K562 (cell line): ENCODE results near the gene PRSS53. TPM values are rescaled to one million over a fixed set of nuclear protein-coding genes. Genes with fewer than 3 reads are reported as not detected.

Experiments used
- ADNP ChIP-seq: fragments of 200-800 bp; sonication (Bioruptor generic); IDR thresholded peaks from 2 replicates; pipeline ENCODE4 v1.6.1; 2016; ENCODE audit warnings: missing genetic modification characterization, missing compliant biosample characterization
- BDP1 ChIP-seq: IDR thresholded peaks from 3 replicates; pipeline ENCODE4 v1.6.1; 2011; ENCODE audit not compliant: insufficient read length, insufficient read depth
- CEBPG ChIP-seq, 3 experiments: fragments of 200-800 bp in 1 of 3; sonication (Bioruptor generic) in 1 of 3; sonication (generic) in 1 of 3; formaldehyde crosslinking in 1 of 3; IDR thresholded peaks in 2 of 3; conservative IDR thresholded peaks in 1 of 3; 2 replicates each; pipeline versions ENCODE4 v1.6.1 to v1.8.0; 2016 to 2022; ENCODE audit warnings: missing compliant biosample characterization in 2 of 3, missing genetic modification characterization in 2 of 3, mild to moderate bottlenecking in 1 of 3, missing genetic modification reagents in 1 of 3
- EHMT2 ChIP-seq: fragments of 450-650 bp; IDR thresholded peaks from 2 replicates; pipeline ENCODE4 v1.6.1; 2018; ENCODE audit warnings: antibody characterized with exemption
- FUS ChIP-seq: fragments of 200-400 bp; formaldehyde crosslinking; optimal IDR thresholded peaks from 2 replicates; pipeline ENCODE3; 2017; ENCODE audit warnings: low read depth, low read length
- HNRNPUL1 ChIP-seq: fragments of 200-400 bp; formaldehyde crosslinking; IDR thresholded peaks from 2 replicates; pipeline ENCODE4 v1.6.1; 2017; ENCODE audit warnings: low read length
- MEF2A ChIP-seq: IDR thresholded peaks from 2 replicates; pipeline ENCODE4 v1.6.1; 2011; ENCODE audit warnings: low read depth, mild to moderate bottlenecking, low read length, moderate library complexity; ENCODE audit not compliant: control insufficient read depth
- PPARD ChIP-seq: fragments of 250-450 bp; sonication (Bioruptor Pico); IDR thresholded peaks from 2 replicates; pipeline ENCODE4 v1.8.0; 2022; ENCODE audit warnings: inconsistent platforms, mild to moderate bottlenecking, moderate library complexity
- PRMT5 ChIP-seq: sonication (generic); formaldehyde crosslinking; IDR thresholded peaks from 2 replicates; pipeline ENCODE4 v1.5.0; 2020; ENCODE audit warnings: missing genetic modification reagents
- SLC30A9 ChIP-seq: fragments of 250-450 bp; sonication (Bioruptor Pico); IDR thresholded peaks from 2 replicates; pipeline ENCODE4 v1.8.0; 2022; ENCODE audit warnings: mild to moderate bottlenecking, moderate library complexity
- SMAD3 ChIP-seq: fragments of 450-650 bp; formaldehyde crosslinking; conservative IDR thresholded peaks from 2 replicates; pipeline ENCODE4 v1.4.0; 2020; ENCODE audit warnings: mild to moderate bottlenecking
- TCF15 ChIP-seq: fragments of 250-450 bp; sonication (Bioruptor Pico); IDR thresholded peaks from 2 replicates; pipeline ENCODE4 v1.8.0; 2022; ENCODE audit warnings: moderate library complexity, mild to moderate bottlenecking, inconsistent platforms
- TGIF2 ChIP-seq: sonication (generic); formaldehyde crosslinking; IDR thresholded peaks from 2 replicates; pipeline ENCODE4 v1.8.1; 2022; ENCODE audit warnings: mild to moderate bottlenecking, missing genetic modification reagents, moderate library complexity
- ZBTB1 ChIP-seq: sonication (generic); formaldehyde crosslinking; IDR thresholded peaks from 2 replicates; pipeline ENCODE4 v1.8.1; 2023; ENCODE audit warnings: missing genetic modification reagents, low read depth, mild to moderate bottlenecking, borderline replicate concordance
- ZBTB43 ChIP-seq: sonication (generic); formaldehyde crosslinking; IDR thresholded peaks from 2 replicates; pipeline ENCODE4 v1.8.0; 2023; ENCODE audit warnings: mild to moderate bottlenecking, missing genetic modification reagents
- ZNF174 ChIP-seq: fragments of 250-450 bp; sonication (Bioruptor Pico); IDR thresholded peaks from 2 replicates; pipeline ENCODE4 v1.4.0; 2020; ENCODE audit warnings: mild to moderate bottlenecking
- ZNF217 ChIP-seq: sonication (generic); formaldehyde crosslinking; IDR thresholded peaks from 2 replicates; pipeline ENCODE4 v1.8.0; 2022; ENCODE audit warnings: mild to moderate bottlenecking, missing genetic modification reagents
- ZNF263 ChIP-seq: sonication (generic); formaldehyde crosslinking; IDR thresholded peaks from 2 replicates; pipeline ENCODE4 v1.8.0; 2022; ENCODE audit warnings: mild to moderate bottlenecking, missing genetic modification reagents, borderline replicate concordance
- ZNF280B ChIP-seq: fragments of 250-450 bp; sonication (Bioruptor Pico); IDR thresholded peaks from 2 replicates; pipeline ENCODE4 v1.5.1; 2021; ENCODE audit warnings: mild to moderate bottlenecking
- ZNF507 ChIP-seq: conservative IDR thresholded peaks from 2 replicates; pipeline ENCODE4 v1.6.1; 2017; ENCODE audit warnings: missing genetic modification characterization, missing compliant biosample characterization
- polyA plus RNA-seq, 8 experiments: library from polyadenylated mRNA; depleted of rRNA in 4 of 8; stranded (reverse) in 5 of 8; unstranded in 3 of 8; fragments of >200 nt; fragmentation: Nextera tagmentation in 2 of 8; fragmentation: Illumina TruSeq in 1 of 8; extraction: Ambion mirVana in 2 of 8; extraction: Trizol in 1 of 8; gene quantifications; 2 replicates each; pipeline versions ENCODE4 v1.2.1 to v1.2.3, GENCODE V29; 2011 to 2014; ENCODE audit warnings: inconsistent platforms in 1 of 8, missing spikeins in 1 of 8
- total RNA-seq, 7 experiments: library from RNA; depleted of rRNA in 6 of 7; stranded (reverse); fragments of >200 nt in 6 of 7; fragmentation: Illumina TruSeq in 2 of 7; extraction: Trizol in 2 of 7; gene quantifications; 2 replicates each; pipeline versions ENCODE4 v1.2.1 to v1.2.3, GENCODE V29; 2011 to 2021; ENCODE audit warnings: low replicate concordance in 1 of 7

PRSS53 gene
- total and polyA plus RNA-seq, 9 of the 15 experiments (the other 6 are each of a cell fraction or from before 2014, with no cell fraction given), result 0.40 to 1.9 (median 0.78) TPM; not detected in 2

GRCh38 chr16:31134625-31135534 lies 46.1 kb upstream of the PRSS53 start (continued):
- no peak for TF ChIP-seq MEF2A
- no peak for TF ChIP-seq ZNF280B (CRISPR knock-in tag)
- no peak for TF ChIP-seq SLC30A9
- no peak for TF ChIP-seq BDP1
- no peak for TF ChIP-seq ZNF174 (CRISPR knock-in tag)
- TF ChIP-seq SMAD3 (CRISPR knock-in tag), result no peak
- TF ChIP-seq ZBTB1 (CRISPR knock-in tag), result no peak
- TF ChIP-seq ZBTB43 (CRISPR knock-in tag), result no peak
- no peak for TF ChIP-seq PPARD (CRISPR knock-in tag)
- no peak for TF ChIP-seq ZNF217 (CRISPR knock-in tag)
- TF ChIP-seq TCF15 (CRISPR knock-in tag), result no peak
- peak; percentile 60; the same call in 1 of the 2 replicates for TF ChIP-seq ZNF263 (CRISPR knock-in tag)
- no peak for TF ChIP-seq ZNF507 (tag)
- TF ChIP-seq ADNP (tag), result no peak
- TF ChIP-seq PRMT5 (CRISPR knock-in tag), result no peak
- TF ChIP-seq FUS, result no peak
- no peak for TF ChIP-seq EHMT2
- TF ChIP-seq TGIF2 (CRISPR knock-in tag), result no peak
- peak; percentile 56; the same call in 1 of the 2 replicates for TF ChIP-seq CEBPG (CRISPR knock-in tag; IDR thresholded peaks at IDR 0.05)
- peak; percentile 51 to 58; a peak in 2 of 4 replicates for TF ChIP-seq CEBPG (tag; conservative IDR thresholded peaks at IDR 0.05 in 1 of 2, IDR thresholded peaks at IDR 0.05 in 1 of 2)
- TF ChIP-seq HNRNPUL1, result no peak
